Ammon's horn (tissue), 1 donor: ENCODE measurements around the gene MCEE.
"Not testable (repeated sequence)": the region's sequence is repeated elsewhere in the genome, so short reads cannot be mapped to it uniquely, and the experiment has no call there.

ENCODE experiments used
- DNase-seq: peaks from one replicate; pipeline ENCODE4 v3.0.0-alpha.2; 2016; ENCODE audit warnings: low spot score

Gene MCEE

DNA sequence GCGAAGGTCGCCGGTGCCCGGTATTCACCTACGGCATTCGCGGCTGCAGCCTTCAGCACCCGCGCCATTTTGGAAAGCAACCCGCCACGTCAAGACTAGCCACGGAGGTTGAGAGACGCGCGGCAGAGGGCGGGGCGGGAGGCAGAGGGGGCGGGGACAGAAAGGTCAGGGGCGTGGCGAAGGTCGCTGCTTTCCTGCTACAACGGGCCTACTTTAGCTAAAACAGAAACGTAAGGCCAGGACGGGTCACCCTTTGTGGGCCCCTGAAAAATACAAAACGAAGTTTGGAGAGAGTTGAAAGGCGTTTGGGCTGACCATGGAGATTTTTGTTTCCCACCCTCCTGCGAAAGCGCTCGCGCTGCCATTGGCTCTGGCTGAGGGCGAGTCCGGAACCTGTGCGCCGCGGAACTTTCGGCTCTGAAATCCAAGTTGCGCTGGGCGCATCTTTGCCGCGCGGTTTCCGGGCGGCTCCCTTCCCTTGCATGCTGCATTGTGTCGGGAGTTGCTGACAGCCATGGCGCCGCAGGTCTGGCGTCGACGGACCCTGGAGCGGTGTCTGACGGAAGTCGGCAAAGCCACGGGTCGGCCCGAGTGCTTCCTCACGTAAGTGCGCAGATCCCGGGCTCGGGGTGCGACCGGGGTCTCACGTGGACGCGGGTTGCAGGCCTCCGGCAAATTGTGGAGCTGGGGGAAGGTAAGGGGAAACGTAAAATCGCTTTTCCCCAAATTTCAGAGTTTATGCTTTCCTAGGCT, at the start of gene MCEE, which contains the start of gene MPHOSPH10:
MCEE (minus strand) TSS at position 78 of the 753 bp plus-strand sequence; CDS start at position 68, 10 bp downstream.
MPHOSPH10 (plus strand) TSS at position 483 of the 753 bp plus-strand sequence; CDS start at position 515, 32 bp downstream.
- peak; percentile 94 for DNase-seq

GRCh38 chr2:71178836-71179235, 48.8 kb upstream of the MCEE start:
- DNase-seq, result not testable (repeated sequence)

GRCh38 chr2:71174207-71174606, 44.2 kb upstream of the MCEE start:
- no peak for DNase-seq

GRCh38 chr2:71173096-71173495, 43.1 kb upstream of the MCEE start:
- DNase-seq, result no peak

- DNase-seq, result no peak
Observed at GRCh38 chr2:71166812-71167211, 36.8 kb upstream of the MCEE start.

GRCh38 chr2:71157124-71157793, 27.2 kb upstream of the MCEE start:
- peak; percentile 56 for DNase-seq

DNA sequence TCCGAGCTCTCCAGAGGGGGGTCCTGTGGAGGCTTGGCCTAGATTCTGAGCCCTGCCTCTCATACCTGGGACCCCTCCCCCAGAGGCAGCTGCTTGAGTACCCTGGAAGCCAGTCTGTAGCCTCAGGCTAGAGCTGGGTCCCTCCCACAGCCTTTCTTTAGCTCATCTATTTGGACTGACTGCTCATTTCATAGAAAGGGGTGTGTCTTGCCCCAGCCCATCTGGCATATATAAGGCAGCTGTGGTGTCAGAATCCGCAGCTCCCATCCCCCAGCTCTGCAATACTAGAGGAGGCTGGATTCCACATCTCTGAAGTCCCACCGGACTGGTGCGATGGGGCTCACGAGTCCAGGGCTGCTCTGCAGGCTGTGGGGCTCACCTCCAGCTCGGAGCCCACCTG, 26.5 kb upstream of the MCEE start:
- no peak for DNase-seq

GRCh38 chr2:71155846-71156245, 25.8 kb upstream of the MCEE start:
- DNase-seq, result no peak

- no peak for DNase-seq
Observed at GRCh38 chr2:71154798-71155197, 24.8 kb upstream of the MCEE start.

GRCh38 chr2:71154279-71154678, 24.2 kb upstream of the MCEE start:
- no peak for DNase-seq

DNA sequence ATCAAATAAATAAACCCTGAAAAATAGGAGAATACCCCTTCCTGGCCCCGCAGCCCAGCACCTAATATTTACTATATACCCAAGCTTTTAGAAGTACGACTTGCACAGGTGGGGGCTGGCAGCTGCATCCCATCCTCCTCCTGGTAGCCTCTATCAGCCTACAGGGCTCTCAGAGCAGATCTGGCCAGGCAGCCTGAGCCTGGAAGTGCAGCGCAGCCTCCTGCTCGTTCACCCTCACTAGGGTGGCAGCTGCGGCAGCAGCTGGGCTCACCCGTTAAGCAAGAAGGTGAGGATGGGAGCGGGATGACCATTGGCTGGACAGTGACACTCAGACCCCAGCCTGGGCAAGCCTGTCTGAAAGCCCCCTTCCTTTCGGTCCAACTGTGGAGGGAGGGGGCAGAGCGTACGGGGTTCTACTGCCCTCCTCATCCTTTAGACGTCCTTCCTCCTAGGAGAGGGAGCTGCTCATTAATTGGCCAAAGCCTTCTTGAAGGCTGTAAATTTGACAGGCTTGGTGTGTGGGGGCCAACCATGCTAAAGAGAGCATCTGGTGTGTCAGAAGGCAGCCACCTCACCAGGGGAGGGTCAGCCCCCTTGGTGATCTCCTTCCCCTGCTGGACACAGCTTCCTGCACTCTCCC, 23.7 kb upstream of the MCEE start:
- no peak for DNase-seq

DNA sequence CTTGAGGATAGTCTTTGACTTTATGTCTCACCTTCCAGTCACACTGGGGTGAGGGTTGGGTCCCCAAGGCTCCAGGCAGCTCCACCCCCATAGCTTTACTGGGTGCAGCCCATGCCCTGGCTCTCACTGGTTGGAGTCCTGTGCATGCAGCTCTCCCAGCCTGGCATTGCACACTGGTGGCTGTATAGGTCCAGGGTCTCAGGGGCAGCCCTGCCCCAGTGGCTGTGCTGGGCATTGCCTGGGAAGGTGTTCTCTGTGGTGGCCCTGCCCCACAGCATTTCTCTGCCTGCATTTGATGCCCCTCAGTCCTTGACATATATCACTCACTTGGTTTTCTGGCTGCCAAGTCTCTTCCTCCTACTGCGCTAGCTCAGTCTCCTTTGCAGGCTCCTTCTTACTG, 21.6 kb upstream of the MCEE start:
- DNase-seq, result no peak

DNA sequence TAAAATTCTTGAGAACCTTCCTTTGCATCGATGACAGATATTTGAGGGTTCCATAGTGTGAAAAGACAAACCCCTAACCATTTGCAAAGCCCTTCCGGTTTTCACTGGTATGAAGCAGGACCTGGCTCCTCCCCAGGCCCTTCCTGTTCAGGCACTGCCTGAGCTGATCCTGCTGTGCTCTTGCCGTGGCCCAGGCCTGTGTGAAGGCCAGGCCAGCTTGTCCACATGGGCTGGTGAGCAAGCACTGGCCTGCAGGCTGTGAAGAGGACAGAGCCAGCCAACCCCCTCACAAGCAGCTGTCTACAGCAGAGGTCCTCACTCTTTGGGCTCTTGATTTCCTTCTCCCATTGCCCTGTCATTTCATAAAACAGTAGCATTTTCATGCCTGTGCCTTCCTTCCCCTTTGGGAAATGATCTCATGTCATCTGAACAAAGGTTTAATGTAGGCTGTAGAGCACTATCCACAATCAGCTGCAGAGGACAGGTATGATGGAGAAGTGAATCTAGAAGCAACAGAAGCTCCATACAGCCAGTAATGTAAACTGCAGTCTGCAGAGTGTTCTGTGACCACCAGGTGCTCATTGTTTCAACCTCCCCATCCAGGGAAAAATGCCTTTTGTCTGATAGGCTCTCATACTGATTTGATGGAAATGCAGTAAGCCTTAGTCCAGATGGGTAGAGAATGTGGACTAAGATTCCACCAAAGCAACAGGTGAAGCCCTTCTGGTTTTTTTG, 20.2 kb upstream of the MCEE start:
- no peak for DNase-seq

GRCh38 chr2:71148506-71149063, 18.6 kb upstream of the MCEE start:
- no peak for DNase-seq

- no peak for DNase-seq
Observed at GRCh38 chr2:71143782-71144181, 13.8 kb upstream of the MCEE start.

GRCh38 chr2:71136174-71136573, 6.1 kb upstream of the MCEE start:
- DNase-seq, result no peak

GRCh38 chr2:71133603-71134002, 3.6 kb upstream of the MCEE start:
- DNase-seq, result no peak

DNA sequence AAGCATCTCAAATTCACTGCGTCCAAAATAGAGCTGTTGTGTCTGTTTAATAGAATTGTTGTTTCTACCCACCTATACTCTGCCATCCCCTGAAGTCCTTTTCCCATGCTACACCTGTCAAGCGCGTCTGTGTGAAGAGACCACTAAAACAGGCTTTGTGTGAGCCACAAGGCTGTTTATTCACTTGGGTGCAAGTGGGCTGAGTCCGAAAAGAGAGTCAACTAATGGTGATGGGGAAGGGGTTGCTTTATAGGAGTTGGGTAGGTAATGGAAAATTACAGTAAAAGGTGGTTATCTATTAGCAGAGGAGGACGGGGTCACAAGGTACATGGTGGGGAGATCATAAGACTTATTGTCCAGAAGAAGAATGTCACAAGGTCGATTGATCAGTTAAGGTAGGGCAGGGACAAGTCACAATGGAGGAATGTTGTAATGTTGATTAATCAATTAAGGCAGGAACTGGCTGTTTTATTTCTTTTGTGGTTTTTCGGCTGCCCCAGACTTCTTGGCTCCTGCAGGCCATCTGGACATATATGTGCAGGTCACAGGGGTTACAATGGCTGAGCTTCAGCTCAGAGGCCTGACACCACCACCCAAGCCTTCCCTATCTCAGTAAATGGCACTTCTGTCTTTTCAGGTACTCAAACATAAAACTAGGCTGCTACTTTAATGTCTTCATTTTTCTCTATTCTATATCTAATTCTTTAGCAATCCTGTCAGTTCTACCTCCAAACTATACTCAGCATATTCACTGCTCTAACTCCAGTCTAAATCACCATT, 1.5 kb upstream of the MCEE start:
- DNase-seq, result not testable (repeated sequence)

DNA sequence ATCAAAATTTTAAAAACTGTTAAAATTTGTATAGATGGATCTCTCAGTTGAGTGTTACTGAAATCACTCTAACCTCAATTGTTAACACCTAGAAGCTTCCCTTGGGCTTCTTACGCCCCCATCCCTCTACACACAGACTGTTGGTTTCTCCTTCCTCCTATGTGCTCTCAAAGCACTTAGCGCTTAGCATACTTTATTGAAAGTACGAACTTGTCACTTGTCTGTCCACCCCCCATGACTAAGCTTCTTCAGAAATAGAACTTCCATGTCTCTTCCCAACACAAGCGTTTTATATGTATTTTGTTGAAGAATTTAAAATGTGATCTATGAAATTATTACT, 846 bp upstream of the MCEE start:
- DNase-seq, result no peak

GRCh38 chr2:71129902-71130151, 202 bp downstream of the MCEE start:
- no peak for DNase-seq

GRCh38 chr2:71129114-71129901, 721 bp downstream of the MCEE start:
- DNase-seq, result no peak
